Lower leg skin (tissue), 4 donors: ENCODE data around the gene UVSSA. TPM values are rescaled to one million over a fixed set of nuclear protein-coding genes. Genes with fewer than 3 reads are reported as not detected.
A peak's percentile ranks its signal among the peaks of the same experiment; 100 is the strongest.
"Not testable (repeated sequence)": the region's sequence is repeated elsewhere in the genome, so short reads cannot be mapped to it uniquely, and the experiment has no call there.

Source experiments
- DNase-seq, 2 donors: peaks; one replicate each; pipeline ENCODE4 v3.0.0-alpha.2; 2019; ENCODE audit warnings: low spot score in 2 of 2
- H3K4me3 ChIP-seq: fragments of 200-600 bp; sonication (generic); 2 replicates; pipeline ENCODE4 v1.5.1; 2017; ENCODE audit warnings: mild to moderate bottlenecking, low read depth; ENCODE audit not compliant: poor library complexity, severe bottlenecking
- POLR2A ChIP-seq, 2 donors: fragments of 450-650 bp; IDR thresholded peaks; one replicate each; pipeline ENCODE4 v1.6.1; 2016 to 2017; ENCODE audit warnings: antibody characterized with exemption in 2 of 2, mild to moderate bottlenecking in 1 of 2, moderate library complexity in 1 of 2
- WGBS, 2 donors: methylation state at CpG; one replicate each; pipeline ENCODE4 v1.1.5; 2018; 5-methylcytosine and 5-hydroxymethylcytosine counted together
- intact Hi-C: fragments of 100-400 bp; cut with DNase I; formaldehyde crosslinking; loops from one replicate; pipeline ENCODE4 v1.15.0; 2023; ENCODE audit warnings: low total_unique reads
- total RNA-seq, 4 donors: library from RNA; depleted of rRNA; stranded (reverse); fragments of >200 nt; gene quantifications; one replicate each; pipeline ENCODE4 v1.1.0, GENCODE V29; 2016
- TF ChIP-seq, protein P1 (sequence below), 3 donors: fragments of 450-650 bp; IDR thresholded peaks; one replicate each; pipeline ENCODE4 v1.5.1; 2016; ENCODE audit warnings: antibody characterized with exemption in 3 of 3, mild to moderate bottlenecking in 3 of 3, moderate library complexity in 2 of 3

Gene UVSSA
- total RNA-seq, 4 donors from 2014 or later, result 18.2 to 57.4 (median 25.7) TPM

DNA sequence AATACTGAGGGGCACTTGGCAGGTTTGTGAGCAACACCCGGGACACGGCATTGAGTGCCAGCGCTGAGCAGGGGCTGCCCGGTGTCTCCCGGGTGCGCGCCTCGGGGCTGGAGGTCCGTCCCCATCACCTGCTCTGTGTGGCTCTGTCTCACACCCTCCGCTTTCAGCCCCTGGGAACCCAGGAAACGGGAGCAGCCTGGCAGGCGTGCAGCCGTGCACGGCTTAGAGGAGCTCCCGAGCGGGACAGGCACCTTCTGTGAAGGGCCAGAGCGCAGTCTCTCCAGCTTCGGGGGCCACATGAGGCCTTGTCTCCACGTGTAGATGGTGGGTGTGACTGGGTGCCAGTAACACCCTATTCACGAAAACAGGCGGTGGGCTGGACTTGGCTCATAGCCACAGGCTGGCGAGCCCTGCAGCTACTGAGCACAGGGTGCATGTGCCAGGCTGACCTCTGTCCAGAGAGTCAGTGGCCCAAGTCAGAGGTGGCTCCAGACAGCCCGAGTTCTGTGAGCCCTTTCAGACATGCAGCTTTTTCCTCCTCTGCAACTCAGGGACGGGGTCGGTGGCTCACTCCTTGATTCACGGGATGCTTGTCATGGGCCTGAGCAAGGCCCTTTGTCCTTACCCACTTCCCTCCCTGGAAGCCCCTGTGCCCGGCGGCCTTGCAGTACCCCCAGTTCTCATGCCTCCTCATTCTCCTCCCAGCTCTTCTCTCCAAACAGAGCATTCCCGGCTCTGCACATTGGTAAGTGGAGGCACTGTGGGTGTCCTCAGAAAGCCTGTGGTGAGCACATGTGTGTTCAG, 23.5 kb downstream of the UVSSA start:
- WGBS, 2 donors, result 89 to 90% methylated on average over 23 to 29 of the region's 29 CpGs
- H3K4me3 ChIP-seq, result no peak overlapping the region
- intact Hi-C loops, result no loop called here
- peak in 1 of 2 donors; percentile 78 for DNase-seq
- no peak for TF ChIP-seq POLR2A (IDR thresholded peaks at IDR 0.05)
- TF ChIP-seq, protein P1, sequence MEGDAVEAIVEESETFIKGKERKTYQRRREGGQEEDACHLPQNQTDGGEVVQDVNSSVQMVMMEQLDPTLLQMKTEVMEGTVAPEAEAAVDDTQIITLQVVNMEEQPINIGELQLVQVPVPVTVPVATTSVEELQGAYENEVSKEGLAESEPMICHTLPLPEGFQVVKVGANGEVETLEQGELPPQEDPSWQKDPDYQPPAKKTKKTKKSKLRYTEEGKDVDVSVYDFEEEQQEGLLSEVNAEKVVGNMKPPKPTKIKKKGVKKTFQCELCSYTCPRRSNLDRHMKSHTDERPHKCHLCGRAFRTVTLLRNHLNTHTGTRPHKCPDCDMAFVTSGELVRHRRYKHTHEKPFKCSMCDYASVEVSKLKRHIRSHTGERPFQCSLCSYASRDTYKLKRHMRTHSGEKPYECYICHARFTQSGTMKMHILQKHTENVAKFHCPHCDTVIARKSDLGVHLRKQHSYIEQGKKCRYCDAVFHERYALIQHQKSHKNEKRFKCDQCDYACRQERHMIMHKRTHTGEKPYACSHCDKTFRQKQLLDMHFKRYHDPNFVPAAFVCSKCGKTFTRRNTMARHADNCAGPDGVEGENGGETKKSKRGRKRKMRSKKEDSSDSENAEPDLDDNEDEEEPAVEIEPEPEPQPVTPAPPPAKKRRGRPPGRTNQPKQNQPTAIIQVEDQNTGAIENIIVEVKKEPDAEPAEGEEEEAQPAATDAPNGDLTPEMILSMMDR (IDR thresholded peaks at IDR 0.05), result no peak

DNA sequence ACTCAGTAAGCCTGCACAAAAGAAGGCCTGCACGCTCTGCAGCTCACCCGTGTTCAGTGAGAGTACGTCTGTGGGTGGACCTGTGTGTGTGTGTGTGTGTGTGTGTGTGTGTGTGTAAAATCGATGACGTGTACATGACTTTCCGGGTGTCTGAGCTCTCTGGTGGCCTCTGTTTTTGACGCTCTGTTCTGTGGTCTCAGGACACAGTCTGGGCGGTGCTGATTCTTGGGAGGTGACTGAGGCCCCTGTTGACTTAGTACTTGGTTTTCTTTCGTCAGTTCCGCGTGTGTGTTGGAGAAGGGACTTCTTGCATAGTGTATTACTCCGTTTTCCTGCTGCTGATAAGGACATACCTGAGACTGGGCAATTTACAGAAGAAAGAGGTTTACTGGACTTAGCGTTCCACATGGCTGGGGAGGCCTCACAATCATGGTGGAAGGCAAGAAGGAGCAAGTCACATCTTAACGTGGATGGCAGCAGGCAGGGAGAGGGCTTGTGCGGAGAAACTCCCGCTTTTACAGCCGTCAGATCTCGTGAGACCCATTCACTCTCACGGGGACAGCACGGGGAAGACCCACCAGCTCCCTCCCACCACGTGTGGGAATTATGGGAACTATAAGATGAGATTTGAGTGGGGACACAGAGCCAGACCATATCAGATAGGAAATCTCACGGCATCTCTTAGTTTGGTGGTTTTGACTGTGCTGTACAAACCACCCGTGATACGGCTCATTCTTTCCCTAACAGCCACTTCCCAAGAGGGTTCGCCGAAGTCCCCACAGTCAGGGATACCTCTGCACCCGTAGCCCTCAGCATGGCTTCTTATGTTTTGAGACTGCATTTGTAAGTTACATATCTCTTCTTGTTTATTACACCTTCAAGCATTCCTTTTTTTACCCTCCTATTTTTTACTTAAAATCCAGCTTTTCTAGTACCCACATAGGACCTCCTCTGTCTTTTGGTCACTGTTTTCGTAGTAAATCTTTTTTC, 24.5 kb downstream of the UVSSA start:
- 93 to 95% methylated on average over 28 of the region's 28 CpGs for WGBS, 2 donors
- intact Hi-C loops, result no loop called here
- peak in 1 of 2 donors; percentile 66 for DNase-seq
- H3K4me3 ChIP-seq, result no peak overlapping the region
- no peak for TF ChIP-seq POLR2A (IDR thresholded peaks at IDR 0.05)
- TF ChIP-seq, protein P1 (IDR thresholded peaks at IDR 0.05), result no peak

DNA sequence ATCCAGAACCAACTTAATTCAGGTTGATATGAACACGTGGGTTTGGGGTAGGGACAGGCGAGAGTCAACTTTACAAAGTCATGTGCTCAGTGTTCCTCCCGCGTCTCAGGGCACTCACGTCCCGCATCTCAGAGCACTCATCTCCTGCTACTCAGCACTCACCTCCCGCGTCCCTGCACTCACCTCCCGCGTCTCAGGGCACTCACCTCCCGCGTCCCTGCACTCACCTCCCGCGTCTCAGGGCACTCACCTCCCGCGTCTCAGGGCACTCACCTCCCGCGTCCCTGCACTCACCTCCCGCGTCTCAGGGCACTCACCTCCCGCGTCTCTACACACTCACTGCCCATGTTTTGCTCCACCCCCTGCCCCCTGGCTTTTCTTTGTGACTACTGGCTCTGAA, 25.6 kb downstream of the UVSSA start:
- peak in 1 of 2 donors; percentile 39 for DNase-seq
- WGBS, 2 donors, result 85 to 94% methylated on average over 20 to 22 of the region's 22 CpGs
- intact Hi-C loops, H3K4me3 ChIP-seq: not testable (repeated sequence)

DNA sequence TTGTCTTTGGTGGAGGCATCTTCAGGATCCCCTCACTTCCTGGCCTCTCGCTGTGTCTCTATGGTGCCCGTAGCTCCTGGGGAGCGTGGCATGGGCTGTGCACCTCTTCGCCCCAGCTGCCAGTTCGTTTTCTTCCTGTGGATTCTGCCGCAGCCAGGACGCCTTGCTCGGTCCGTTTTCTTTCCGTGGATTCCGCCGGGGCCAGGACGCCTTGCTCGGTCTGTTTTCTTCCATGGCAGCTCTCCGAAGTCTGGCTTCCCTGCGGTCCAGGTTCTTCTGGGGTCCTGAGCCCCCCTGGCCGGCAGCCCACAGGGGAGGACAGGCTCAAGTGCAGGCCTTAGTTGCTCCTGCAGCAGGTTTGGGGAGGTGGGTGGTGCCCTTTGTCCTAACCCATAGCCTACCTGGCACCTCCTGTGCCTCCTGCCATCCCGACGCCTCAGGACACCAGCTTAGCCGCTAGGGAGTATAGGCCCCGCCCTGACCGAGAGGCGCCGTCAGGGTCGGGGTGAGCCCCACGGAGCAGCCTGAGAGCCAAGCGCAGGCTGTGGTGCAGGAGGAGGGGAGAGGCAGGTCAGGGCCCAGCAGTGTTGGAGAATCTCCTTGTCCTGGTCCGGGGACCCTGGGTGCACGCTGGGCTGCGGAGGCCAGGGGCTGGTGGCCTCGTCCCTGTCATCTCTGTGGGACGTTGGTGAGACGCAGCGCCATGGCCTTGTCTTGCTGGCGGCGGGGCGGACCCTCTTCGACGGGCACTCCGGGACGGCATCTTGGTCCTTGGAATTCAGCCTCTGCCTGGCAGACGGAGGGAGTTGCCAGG, 27.1 kb downstream of the UVSSA start:
- 91 to 93% methylated on average over 34 to 35 of the region's 42 CpGs for WGBS, 2 donors
- no peak overlapping the region for H3K4me3 ChIP-seq
- intact Hi-C loops, result no loop called here
- peak in 1 of 2 donors; percentile 65 for DNase-seq
- TF ChIP-seq POLR2A (IDR thresholded peaks at IDR 0.05), result no peak
- TF ChIP-seq, protein P1 (IDR thresholded peaks at IDR 0.05), result no peak

DNA sequence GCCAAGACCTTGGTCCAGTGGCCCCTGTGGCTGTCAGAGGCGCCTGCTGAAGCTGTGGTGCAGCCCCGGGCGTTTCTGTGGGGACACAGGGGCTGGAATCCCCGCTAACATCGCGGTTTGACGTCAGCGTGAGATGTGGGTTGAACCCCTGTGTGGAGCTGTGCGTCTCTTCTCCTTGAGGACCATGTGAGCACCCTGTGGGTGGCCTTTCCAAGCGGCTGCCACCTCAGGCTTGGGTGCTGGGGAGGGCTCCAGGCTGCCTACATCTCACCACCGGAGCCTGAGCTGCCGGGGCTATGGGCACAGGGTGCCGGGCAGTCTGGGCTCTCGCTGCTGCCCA, 27.7 kb downstream of the UVSSA start:
- DNase-seq, result peak in 1 of 2 donors; percentile 78
- no peak for TF ChIP-seq POLR2A (IDR thresholded peaks at IDR 0.05)
- TF ChIP-seq, protein P1 (IDR thresholded peaks at IDR 0.05), result no peak
- WGBS, 2 donors, result 91% methylated on average over 7 of the region's 14 CpGs; no CpG with 5 or more reads in 1 of the 2 donors
- H3K4me3 ChIP-seq, result no peak overlapping the region
- intact Hi-C loops, result no loop called here
